HG03520 (cell line): ENCODE results near the gene ABHD4.

ENCODE experiments used
- ATAC-seq: cut with Tn5 transposase; IDR thresholded peaks from one replicate; pipeline ENCODE4 v1.9.1; 2021; ENCODE audit warnings: mild to moderate bottlenecking, moderate library complexity; ENCODE audit not compliant: unreplicated experiment

Gene ABHD4

GRCh38 chr14:22657861-22658260, 59.8 kb downstream of the ABHD4 start:
- ATAC-seq, result no peak

GRCh38 chr14:22658946-22659345, 60.8 kb downstream of the ABHD4 start:
- no peak for ATAC-seq

GRCh38 chr14:22660654-22661053, 62.6 kb downstream of the ABHD4 start:
- no peak for ATAC-seq
